Measurements from ENCODE around the gene TMEM151A.
A peak's percentile ranks its signal among the peaks of the same experiment; 100 is the strongest.

Gene TMEM151A

DNA sequence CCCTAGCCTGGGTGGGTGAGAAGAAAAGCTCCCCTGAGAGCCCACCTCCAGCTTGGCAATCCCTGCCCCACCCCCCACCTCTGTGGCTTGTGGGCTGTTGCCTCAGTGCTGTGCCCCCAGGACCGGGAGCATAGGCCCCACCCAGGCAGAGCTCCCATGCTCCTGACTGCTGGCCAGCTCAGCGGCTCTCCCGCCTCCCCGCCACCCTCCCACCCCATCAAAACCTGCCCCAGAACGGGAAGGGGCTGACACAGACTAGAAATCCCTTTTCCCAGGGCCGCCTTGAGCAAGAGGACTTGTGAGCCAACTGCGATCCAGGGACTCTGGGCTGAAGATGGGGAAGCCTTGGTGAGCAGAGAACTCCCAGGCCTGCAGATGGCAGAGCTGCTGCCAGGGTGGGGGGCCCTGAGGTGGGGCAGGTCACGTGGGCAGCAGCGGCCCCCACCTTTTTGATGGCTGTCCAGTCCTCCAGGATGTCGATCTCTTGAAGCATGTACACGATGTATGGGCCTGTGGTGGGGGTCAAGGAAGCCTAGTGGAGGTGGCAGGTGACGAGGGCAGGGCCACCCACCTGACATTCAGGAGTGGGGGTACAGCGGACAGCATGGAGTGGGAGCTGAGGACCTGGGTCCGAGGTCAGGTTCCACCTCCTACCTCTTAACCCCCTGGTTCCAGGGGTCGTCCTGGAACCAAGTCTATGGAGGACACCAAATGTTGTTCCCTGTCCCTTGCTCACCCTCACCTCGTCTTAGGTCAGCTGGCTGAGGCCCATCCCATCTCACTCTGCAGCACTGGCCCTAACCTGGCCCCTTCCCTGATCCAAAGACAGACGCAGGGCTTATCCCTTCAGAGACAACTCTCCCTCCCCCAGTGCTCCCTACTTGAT, 46.8 kb downstream of the TMEM151A start:
- no peak for DNase-seq

- no peak for DNase-seq
Observed at GRCh38 chr11:66339162-66339675, 47.5 kb downstream of the TMEM151A start.

GRCh38 chr11:66339686-66340483, 48.2 kb downstream of the TMEM151A start:
- no peak for DNase-seq

GRCh38 chr11:66340596-66341501, 49.2 kb downstream of the TMEM151A start:
- no peak for DNase-seq

- DNase-seq = no peak
Observed at GRCh38 chr11:66341502-66342126, 49.9 kb downstream of the TMEM151A start.

DNA sequence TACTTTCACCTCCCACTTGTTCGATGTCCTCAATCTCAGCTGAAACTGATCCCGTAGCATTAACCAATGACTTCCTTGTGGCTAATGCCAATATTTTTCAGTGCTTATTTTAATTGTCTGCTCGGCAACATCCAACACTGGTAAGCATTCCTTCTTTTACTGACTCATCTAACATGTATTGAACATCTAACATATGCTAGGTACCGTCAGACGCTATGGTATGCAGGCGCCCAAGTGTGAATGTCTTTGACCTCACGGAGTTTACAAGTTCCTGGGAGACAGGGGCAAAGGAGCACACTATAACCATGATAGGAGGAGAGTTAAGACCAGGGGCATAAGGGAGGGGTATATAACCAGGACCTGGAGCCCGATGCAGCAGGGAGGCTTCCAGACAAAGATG, 51.5 kb downstream of the TMEM151A start:
- DNase-seq = no peak

- peak; percentile 96 to 98 for DNase-seq
Observed at GRCh38 chr11:66344550-66345315, 53.0 kb downstream of the TMEM151A start, which contains the start of gene BRMS1. TSS of gene BRMS1 (minus strand) at chr11:66345104. CDS start at chr11:66342234, 2,870 bp downstream.

- DNase-seq = no peak
Observed at GRCh38 chr11:66345316-66345649, 53.6 kb downstream of the TMEM151A start.
